ENCODE data around the gene RAP1A. TPM values are rescaled to one million over a fixed set of nuclear protein-coding genes. Genes with fewer than 3 reads are reported as not detected.

RAP1A gene
- total RNA-seq, 1 experiment from 2014 or later, result 55.2 TPM

- H3K27me3 ChIP-seq (ENCODE audit: insufficient read depth, low read depth), result no peaks in the 10 kb centered on the region
- H3K4me1 ChIP-seq (replicated peaks; ENCODE audit: insufficient read depth), result peaks cover 12% of the 10 kb centered on the region
- H4K20me1 ChIP-seq (ENCODE audit: insufficient read depth), result no peaks in the 10 kb centered on the region; the same call in 1 of the 2 replicates
- TF ChIP-seq EZH2 (IDR thresholded peaks at IDR 0.05; ENCODE audit: low read depth) (no peak), CTCF (conservative IDR thresholded peaks at IDR 0.05) (no peak)
- peaks cover 10% of the 10 kb centered on the region; the same call in 1 of the 2 replicates for H3F3A ChIP-seq (ENCODE audit: insufficient read depth, low read depth)
- no peak for DNase-seq
- no peaks in the 10 kb centered on the region; the same call in 1 of the 2 replicates for H3K9me2 ChIP-seq (ENCODE audit: insufficient read depth)
- intact Hi-C loops (cut with micrococcal nuclease; ENCODE audit: unreplicated experiment), result no loop called here
- no peaks in the 10 kb centered on the region for H3K9me3 ChIP-seq (ENCODE audit: insufficient read depth, low read depth)
- peak overlapping the region; percentile 4; the same call in 1 of the 2 replicates for H3K27ac ChIP-seq
- CTCF ChIA-PET, result interaction anchor here (0.6 kb wide), 1 partner anchor 17 kb away, joined by 3 read pairs; no protein-coding TSS in a partner anchor
- no TSS peak for BruUV-seq (replicated peaks)
- H3K4me3 ChIP-seq, result no peak overlapping the region
- H3K36me3 ChIP-seq (ENCODE audit: low read depth), result peaks cover 7% of the 10 kb centered on the region; the same call in 1 of the 2 replicates
- no peaks in the 10 kb centered on the region for H3K79me2 ChIP-seq (ENCODE audit: low read depth)
- POLR2A ChIA-PET (ENCODE audit: unreplicated experiment), result no interaction called here
- no peak overlapping the region for H2AFZ ChIP-seq
- no peak overlapping the region for H3K4me2 ChIP-seq
Measured at GRCh38 chr1:111704240-111704639, 84.7 kb downstream of the RAP1A start.

- H3K27ac ChIP-seq, result peak overlapping the region; percentile 4; the same call in 1 of the 2 replicates
- H4K20me1 ChIP-seq (ENCODE audit: insufficient read depth), result no peaks in the 10 kb centered on the region; the same call in 1 of the 2 replicates
- no peaks in the 10 kb centered on the region for H3K27me3 ChIP-seq (ENCODE audit: insufficient read depth, low read depth)
- TF ChIP-seq CTCF (conservative IDR thresholded peaks at IDR 0.05) (no peak), EZH2 (IDR thresholded peaks at IDR 0.05; ENCODE audit: low read depth) (no peak)
- H3K36me3 ChIP-seq (ENCODE audit: low read depth), result peaks cover 7% of the 10 kb centered on the region; the same call in 1 of the 2 replicates
- CTCF ChIA-PET, result no interaction called here
- no TSS peak for BruUV-seq (replicated peaks)
- no peaks in the 10 kb centered on the region; the same call in 1 of the 2 replicates for H3K9me2 ChIP-seq (ENCODE audit: insufficient read depth)
- H3K4me1 ChIP-seq (replicated peaks; ENCODE audit: insufficient read depth), result peaks cover 12% of the 10 kb centered on the region
- no peak overlapping the region for H3K4me3 ChIP-seq
- intact Hi-C loops (cut with micrococcal nuclease; ENCODE audit: unreplicated experiment), result no loop called here
- POLR2A ChIA-PET (ENCODE audit: unreplicated experiment), result interaction anchor here (1.2 kb wide), 1 partner anchor 197 kb away, joined by 5 read pairs; no protein-coding TSS in a partner anchor
- peaks cover 10% of the 10 kb centered on the region for H3F3A ChIP-seq (ENCODE audit: insufficient read depth, low read depth)
- DNase-seq, result peak; percentile 29 to 69
- H3K79me2 ChIP-seq (ENCODE audit: low read depth), result no peaks in the 10 kb centered on the region
- H3K9me3 ChIP-seq (ENCODE audit: insufficient read depth, low read depth), result no peaks in the 10 kb centered on the region
- H3K4me2 ChIP-seq, result no peak overlapping the region
- H2AFZ ChIP-seq, result no peak overlapping the region
Measured at GRCh38 chr1:111704776-111705175, 85.2 kb downstream of the RAP1A start.

- TF ChIP-seq CTCF (conservative IDR thresholded peaks at IDR 0.05), result no peak
- no peak for TF ChIP-seq EZH2 (IDR thresholded peaks at IDR 0.05; ENCODE audit: low read depth)
- DNase-seq, result no peak
- intact Hi-C loops (cut with micrococcal nuclease; ENCODE audit: unreplicated experiment), result no loop called here
- H3K9me3 ChIP-seq (ENCODE audit: insufficient read depth, low read depth), result no peaks in the 10 kb centered on the region
- peaks cover 12% of the 10 kb centered on the region for H3K4me1 ChIP-seq (replicated peaks; ENCODE audit: insufficient read depth)
- H3K4me2 ChIP-seq, result no peak overlapping the region
- H2AFZ ChIP-seq, result no peak overlapping the region
- H4K20me1 ChIP-seq (ENCODE audit: insufficient read depth), result no peaks in the 10 kb centered on the region; the same call in 1 of the 2 replicates
- H3F3A ChIP-seq (ENCODE audit: insufficient read depth, low read depth), result peaks cover 14% of the 10 kb centered on the region
- H3K79me2 ChIP-seq (ENCODE audit: low read depth), result no peaks in the 10 kb centered on the region
- no peaks in the 10 kb centered on the region for H3K27me3 ChIP-seq (ENCODE audit: insufficient read depth, low read depth)
- POLR2A ChIA-PET (ENCODE audit: unreplicated experiment), result interaction anchor here (1.2 kb wide), 1 partner anchor 198 kb away, joined by 5 read pairs; no protein-coding TSS in a partner anchor
- no peak overlapping the region for H3K4me3 ChIP-seq
- no peak overlapping the region for H3K27ac ChIP-seq
- BruUV-seq (replicated peaks), result no TSS peak
- H3K36me3 ChIP-seq (ENCODE audit: low read depth), result peaks cover 7% of the 10 kb centered on the region; the same call in 1 of the 2 replicates
- CTCF ChIA-PET, result no interaction called here
- H3K9me2 ChIP-seq (ENCODE audit: insufficient read depth), result no peaks in the 10 kb centered on the region; the same call in 1 of the 2 replicates
Measured at GRCh38 chr1:111705841-111706240, 86.3 kb downstream of the RAP1A start.

Measured in PC-9 (cell line).